IMR-90 (cell line): ENCODE data around the gene RNF175. TPM values are rescaled to one million over a fixed set of nuclear protein-coding genes. Genes with fewer than 3 reads are reported as not detected.
A peak's percentile ranks its signal among the peaks of the same experiment; 100 is the strongest.

Source experiments
- ATAC-seq: fragments of 200-7000 bp; cut with Tn5 transposase; 2 replicates; pipeline ENCODE4 v1.9.1; 2020; ENCODE audit warnings: low read depth, mild to moderate bottlenecking, moderate library complexity
- BruUV-seq: library from RNA; stranded (reverse); fragments of 400-500 nt; replicated peaks from 2 replicates; lab custom pipeline; 2021; lab: Mats Ljungman, UMichigan
- CTCF ChIA-PET: fragments of 300-600 bp; formaldehyde crosslinking; extraction: SDS; loops from one replicate; lab custom pipeline; 2021; ENCODE audit warnings: antibody characterized with exemption; lab: Yijun Ruan, JAX
- POLR2A ChIA-PET: fragments of 300-600 bp; sonication (Branson Sonifier 250); formaldehyde crosslinking; loops from one replicate; lab custom pipeline; 2022; ENCODE audit warnings: antibody characterized with exemption; ENCODE audit not compliant: unreplicated experiment; lab: Charles Lee
- DNase-seq: peaks from one replicate; pipeline ENCODE4 v3.0.0; 2013
- H2AFZ ChIP-seq: replicated peaks from 2 replicates; pipeline ENCODE3; 2013; ENCODE audit warnings: low read length, mild to moderate bottlenecking; ENCODE audit not compliant: poor library complexity
- H2AK5ac ChIP-seq: 2 replicates; pipeline ENCODE4 v1.6.1; 2013; ENCODE audit warnings: low read depth, low read length, inconsistent platforms
- H2AK9ac ChIP-seq: replicated peaks from 2 replicates; pipeline ENCODE3; 2013; ENCODE audit warnings: mild to moderate bottlenecking, low read depth, low read length, moderate library complexity; ENCODE audit not compliant: poor library complexity
- H2BK120ac ChIP-seq: 2 replicates; pipeline ENCODE4 v1.6.1; 2013; ENCODE audit warnings: low read depth, low read length, inconsistent platforms
- H2BK15ac ChIP-seq: 3 replicates; pipeline ENCODE4 v1.6.1; 2013; ENCODE audit warnings: low read depth, low read length, inconsistent platforms
- H2BK20ac ChIP-seq: 2 replicates; pipeline ENCODE4 v1.6.1; 2013; ENCODE audit warnings: low read depth, mild to moderate bottlenecking, inconsistent platforms, low read length, moderate library complexity
- H2BK5ac ChIP-seq: 2 replicates; pipeline ENCODE4 v1.6.1; 2013; ENCODE audit warnings: mild to moderate bottlenecking, low read depth, low read length, inconsistent platforms; ENCODE audit not compliant: poor library complexity, severe bottlenecking
- H3K14ac ChIP-seq: replicated peaks from 2 replicates; pipeline ENCODE4 v1.6.1; 2013; ENCODE audit warnings: low read depth, low read length, inconsistent platforms
- H3K18ac ChIP-seq: 2 replicates; pipeline ENCODE4 v1.6.1; 2013; ENCODE audit warnings: low read depth, low read length, control low read depth
- H3K23ac ChIP-seq: 2 replicates; pipeline ENCODE4 v1.6.1; 2013; ENCODE audit warnings: low read depth, low read length, inconsistent platforms
- H3K27ac ChIP-seq: 2 replicates; pipeline ENCODE4 v1.5.1; 2013; ENCODE audit warnings: mild to moderate bottlenecking, control low read depth, low read length; ENCODE audit not compliant: insufficient read depth
- H3K27me3 ChIP-seq: 2 replicates; pipeline ENCODE4 v1.6.1; 2013; ENCODE audit warnings: low read length; ENCODE audit not compliant: control insufficient read depth, insufficient read depth
- H3K36me3 ChIP-seq: 2 replicates; pipeline ENCODE4 v1.6.1; 2013; ENCODE audit warnings: low read length, mixed read lengths; ENCODE audit not compliant: control insufficient read depth, insufficient read depth
- H3K4ac ChIP-seq: 2 replicates; pipeline ENCODE4 v1.6.1; 2013; ENCODE audit warnings: low read depth, low read length, inconsistent platforms
- H3K4me1 ChIP-seq: 2 replicates; pipeline ENCODE4 v1.6.1; 2013; ENCODE audit warnings: low read length, mixed read lengths; ENCODE audit not compliant: control insufficient read depth, insufficient read depth
- H3K4me2 ChIP-seq: 2 replicates; pipeline ENCODE4 v1.6.1; 2013; ENCODE audit warnings: low read depth, mild to moderate bottlenecking, control low read depth, low read length, moderate library complexity
- H3K4me3 ChIP-seq: 2 replicates; pipeline ENCODE4 v1.5.1; 2013; ENCODE audit warnings: low read depth, mild to moderate bottlenecking, control low read depth, low read length, moderate library complexity; ENCODE audit not compliant: insufficient read depth
- H3K56ac ChIP-seq: 2 replicates; pipeline ENCODE4 v1.6.1; 2013; ENCODE audit warnings: low read length, inconsistent platforms; ENCODE audit not compliant: insufficient read depth; ENCODE audit errors: extremely low read depth
- H3K79me1 ChIP-seq, 2 experiments: 2 replicates each; pipeline ENCODE4 v1.6.1; 2013; ENCODE audit warnings: low read length in 2 of 2, inconsistent platforms in 1 of 2, low read depth in 1 of 2
- H3K9ac ChIP-seq: 2 replicates; pipeline ENCODE4 v1.6.1; 2013; ENCODE audit warnings: low read depth, low read length, control low read depth
- H3K9me1 ChIP-seq: 2 replicates; pipeline ENCODE4 v1.6.1; 2013; ENCODE audit warnings: low read length, inconsistent platforms; ENCODE audit not compliant: insufficient read depth
- H3K9me3 ChIP-seq: 2 replicates; pipeline ENCODE4 v1.6.1; 2013; ENCODE audit warnings: low read length; ENCODE audit not compliant: control insufficient read depth, insufficient read depth
- H4K20me1 ChIP-seq: 2 replicates; pipeline ENCODE4 v1.6.1; 2013; ENCODE audit warnings: low read length, inconsistent platforms; ENCODE audit not compliant: insufficient read depth
- H4K5ac ChIP-seq: 2 replicates; pipeline ENCODE4 v1.6.1; 2013; ENCODE audit warnings: mild to moderate bottlenecking, low read depth, low read length, control low read depth
- H4K8ac ChIP-seq, 2 experiments: 2 replicates each; pipeline ENCODE4 v1.6.1; 2013; ENCODE audit warnings: low read depth in 2 of 2, low read length in 2 of 2, control low read depth in 1 of 2, inconsistent platforms in 1 of 2
- H4K91ac ChIP-seq: 2 replicates; pipeline ENCODE4 v1.6.1; 2013; ENCODE audit warnings: low read depth, low read length, inconsistent platforms; ENCODE audit not compliant: insufficient read depth
- BHLHE40 ChIP-seq: fragments of 150-350 bp; IDR thresholded peaks from 2 replicates; pipeline ENCODE4 v1.6.1; 2016; ENCODE audit warnings: mild to moderate bottlenecking, low read depth, low read length
- CEBPB ChIP-seq: IDR thresholded peaks from 2 replicates; pipeline ENCODE4 v1.6.1; 2012; ENCODE audit warnings: low read depth, low read length, improper control_type of control experiment
- CHD1 ChIP-seq: IDR thresholded peaks from 2 replicates; pipeline ENCODE4 v1.6.1; 2012; ENCODE audit warnings: low read depth, low read length, improper control_type of control experiment
- CTCF ChIP-seq: conservative IDR thresholded peaks from 2 replicates; pipeline ENCODE4 v1.5.1; 2012; ENCODE audit warnings: mild to moderate bottlenecking, low read depth, low read length, improper control_type of control experiment
- ELK1 ChIP-seq: fragments of 150-350 bp; IDR thresholded peaks from 2 replicates; pipeline ENCODE4 v1.6.1; 2016; ENCODE audit warnings: low read depth, mild to moderate bottlenecking, low read length, moderate library complexity, borderline replicate concordance
- FOS ChIP-seq: fragments of 150-350 bp; IDR thresholded peaks from 2 replicates; pipeline ENCODE4 v1.6.1; 2016; ENCODE audit warnings: low read depth, low read length
- MAFK ChIP-seq: IDR thresholded peaks from 2 replicates; pipeline ENCODE4 v1.6.1; 2012; ENCODE audit warnings: low read depth, low read length, improper control_type of control experiment
- MAZ ChIP-seq: IDR thresholded peaks from 2 replicates; pipeline ENCODE4 v1.6.1; 2012; ENCODE audit warnings: low read depth, mild to moderate bottlenecking, low read length, improper control_type of control experiment, moderate library complexity, borderline replicate concordance
- MXI1 ChIP-seq: IDR thresholded peaks from 2 replicates; pipeline ENCODE4 v1.6.1; 2012; ENCODE audit warnings: low read depth, mild to moderate bottlenecking, low read length, moderate library complexity, borderline replicate concordance
- NFE2L2 ChIP-seq: fragments of 150-350 bp; IDR thresholded peaks from 2 replicates; pipeline ENCODE4 v1.6.1; 2016; ENCODE audit warnings: low read depth, mild to moderate bottlenecking, low read length
- POLR2A ChIP-seq: IDR thresholded peaks from 2 replicates; pipeline ENCODE4 v1.6.1; 2012; ENCODE audit warnings: mild to moderate bottlenecking, low read depth, low read length
- RAD21 ChIP-seq: IDR thresholded peaks from 2 replicates; pipeline ENCODE4 v1.6.1; 2012; ENCODE audit warnings: low read length, improper control_type of control experiment
- RCOR1 ChIP-seq: IDR thresholded peaks from 2 replicates; pipeline ENCODE4 v1.6.1; 2012; ENCODE audit warnings: mild to moderate bottlenecking, low read length, improper control_type of control experiment; ENCODE audit not compliant: insufficient replicate concordance
- RFX5 ChIP-seq: IDR thresholded peaks from 2 replicates; pipeline ENCODE4 v1.8.0; 2012; ENCODE audit warnings: low read depth, mild to moderate bottlenecking, low read length, moderate library complexity
- SMC3 ChIP-seq: fragments of 150-350 bp; IDR thresholded peaks from 2 replicates; pipeline ENCODE4 v1.6.1; 2016; ENCODE audit warnings: low read depth, mild to moderate bottlenecking, antibody characterized with exemption, low read length, moderate library complexity
- USF2 ChIP-seq: fragments of 150-350 bp; IDR thresholded peaks from 2 replicates; pipeline ENCODE4 v1.6.1; 2017; ENCODE audit warnings: mild to moderate bottlenecking, antibody characterized with exemption, low read length, low read depth
- WGBS, 2 experiments: methylation state at CpG; one replicate each; pipeline versions ENCODE4 v1.1.5 to v1.1.7; 2013; ENCODE audit warnings: missing lambda C conversion rate in 2 of 2; ENCODE audit not compliant: insufficient read length in 1 of 2; ENCODE audit errors: extremely low coverage in 2 of 2; 5-methylcytosine and 5-hydroxymethylcytosine counted together
- dilution Hi-C: fragments of 300-500 bp; cut with HindIII; formaldehyde crosslinking; loops from one replicate; pipeline ENCODE4 v1.14.3; 2018; ENCODE audit warnings: low sequenced_read_pairs; ENCODE audit not compliant: unreplicated experiment
- in situ Hi-C: fragments of 300-500 bp; cut with MboI; formaldehyde crosslinking; loops from 3 replicates; pipeline ENCODE4 v1.14.3; 2019; ENCODE audit warnings: low sequenced_read_pairs, inconsistent platforms, mixed read lengths
- intact Hi-C: fragments of 100-400 bp; cut with micrococcal nuclease; formaldehyde crosslinking; loops from 2 replicates; pipeline ENCODE4 v1.10.0; 2022
- polyA plus RNA-seq, 3 experiments: library from polyadenylated mRNA; depleted of rRNA; stranded (reverse); fragments of >200 nt; gene quantifications; 2 replicates each; pipeline ENCODE4 v1.2.3, GENCODE V29; 2012; ENCODE audit warnings: low replicate concordance in 1 of 3
- total RNA-seq: library from RNA; depleted of rRNA; stranded (reverse); fragments of >200 nt; gene quantifications from 2 replicates; pipeline ENCODE4 v1.2.3, GENCODE V29; 2012

RNF175 gene
- total and polyA plus RNA-seq, 2 of the 4 experiments (the other 2 are of a cell fraction): not detected

- no peak for DNase-seq
- peak overlapping the region; percentile 80 for H3K4me2 ChIP-seq
Observed at GRCh38 chr4:153684971-153685371, 74.9 kb downstream of the RNF175 start.

More at GRCh38 chr4:153684971-153685371, 74.9 kb downstream of the RNF175 start:
- dilution Hi-C loops (no loop called here), intact Hi-C loops (no loop called here), in situ Hi-C loops (no loop called here)
- no peak overlapping the region for H2BK15ac ChIP-seq
- H2BK20ac ChIP-seq: no peak overlapping the region
- POLR2A ChIA-PET: no interaction called here
- H3K4ac ChIP-seq: no peak overlapping the region
- H3K4me1 ChIP-seq: no peaks in the 10 kb centered on the region
- H3K27me3 ChIP-seq: peaks cover 30% of the 10 kb centered on the region
- no peak overlapping the region for H3K14ac ChIP-seq
- WGBS, 2 experiments: 11% methylated on average over 3 of the region's 9 CpGs; no CpG with 5 or more reads in 1 of the 2 experiments
- H3K18ac ChIP-seq: no peak overlapping the region
- no peaks in the 10 kb centered on the region for H3K36me3 ChIP-seq
- no peak overlapping the region for H3K27ac ChIP-seq
- no peak overlapping the region for H4K91ac ChIP-seq
- no peaks in the 10 kb centered on the region for H3K9me1 ChIP-seq
- no peak overlapping the region for H3K56ac ChIP-seq
- H4K8ac ChIP-seq: no peak overlapping the region
- TF ChIP-seq SMC3: no peak
- TF ChIP-seq CHD1: no peak
- no peak for TF ChIP-seq CEBPB
- no peak for TF ChIP-seq BHLHE40
- TF ChIP-seq NFE2L2: no peak
- no peak for TF ChIP-seq POLR2A
- TF ChIP-seq RCOR1: no peak
- no peak for TF ChIP-seq CTCF
- TF ChIP-seq MAZ: no peak
- TF ChIP-seq FOS: no peak
- TF ChIP-seq RAD21: no peak
- no peak for TF ChIP-seq MAFK
- no peak for TF ChIP-seq ELK1
- TF ChIP-seq RFX5: no peak
- no peak for TF ChIP-seq USF2
- no peak for TF ChIP-seq MXI1
- no peaks in the 10 kb centered on the region for H3K79me1 ChIP-seq
- no peak overlapping the region for H2BK120ac ChIP-seq
- BruUV-seq: no TSS peak
- no peaks in the 10 kb centered on the region for H4K20me1 ChIP-seq
- CTCF ChIA-PET: no interaction called here
- no peak overlapping the region for H3K23ac ChIP-seq
- no peak for ATAC-seq
- H3K9ac ChIP-seq: no peak overlapping the region
- no peak overlapping the region for H4K5ac ChIP-seq
- peaks cover 5% of the 10 kb centered on the region for H3K9me3 ChIP-seq
- no peak overlapping the region for H2AK9ac ChIP-seq
- no peak overlapping the region for H2AK5ac ChIP-seq
- H2AFZ ChIP-seq: peak overlapping the region; percentile 79
- H3K4me3 ChIP-seq: peak overlapping the region; percentile 35; the same call in 1 of the 2 replicates
- no peak overlapping the region for H2BK5ac ChIP-seq
